Stomach (tissue), 4 donors: ENCODE data around the gene SMG5.

Experiments used
- EP300 ChIP-seq: sonication (generic); formaldehyde crosslinking; IDR thresholded peaks from one replicate; pipeline ENCODE4 v1.6.1; 2017; ENCODE audit warnings: antibody characterized with exemption
- TF ChIP-seq, protein P1 (sequence below), 7 experiments: fragments of 450-650 bp in 4 of 7; fragments of 200-600 bp in 3 of 7; sonication (generic) in 3 of 7; IDR thresholded peaks; one replicate each; pipeline ENCODE4 v1.5.1; 2016 to 2019; ENCODE audit warnings: antibody characterized with exemption in 7 of 7, control low read depth in 2 of 7, mild to moderate bottlenecking in 1 of 7

DNA sequence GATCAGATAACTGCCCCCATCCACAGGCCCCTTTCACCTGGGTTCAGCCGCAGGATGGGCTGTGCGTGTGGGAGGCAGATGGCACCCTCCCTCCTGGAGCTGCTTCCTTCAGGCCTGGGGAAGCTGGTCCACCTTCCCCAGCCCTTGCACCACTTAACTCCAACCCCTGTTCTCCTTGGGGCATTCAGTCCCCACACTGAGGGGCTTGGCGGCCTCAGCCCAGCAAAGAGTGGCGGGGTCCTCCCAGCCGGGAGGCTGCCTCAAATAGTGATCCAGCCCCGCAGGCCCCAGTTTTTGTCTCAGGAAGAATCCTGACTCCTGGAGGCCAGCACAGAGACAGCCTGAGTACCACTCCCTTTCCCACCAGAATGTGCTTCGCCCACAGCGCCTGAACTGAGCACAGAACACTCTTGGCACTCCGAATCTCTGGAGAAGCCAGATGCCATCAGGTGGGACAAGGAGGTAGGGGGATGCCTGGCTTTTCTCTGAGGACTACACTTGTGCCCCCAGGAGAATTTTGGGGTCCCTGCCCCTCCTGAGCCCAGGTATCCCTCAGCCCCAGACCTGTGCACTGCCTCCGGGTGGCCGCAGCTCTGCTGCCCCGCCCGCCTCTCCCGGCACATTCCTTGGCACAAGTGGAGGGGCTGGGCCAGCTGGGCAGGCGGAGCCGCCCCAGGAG, 35.7 kb downstream of the SMG5 start:
- TF ChIP-seq EP300 = no peak
- TF ChIP-seq, protein P1, sequence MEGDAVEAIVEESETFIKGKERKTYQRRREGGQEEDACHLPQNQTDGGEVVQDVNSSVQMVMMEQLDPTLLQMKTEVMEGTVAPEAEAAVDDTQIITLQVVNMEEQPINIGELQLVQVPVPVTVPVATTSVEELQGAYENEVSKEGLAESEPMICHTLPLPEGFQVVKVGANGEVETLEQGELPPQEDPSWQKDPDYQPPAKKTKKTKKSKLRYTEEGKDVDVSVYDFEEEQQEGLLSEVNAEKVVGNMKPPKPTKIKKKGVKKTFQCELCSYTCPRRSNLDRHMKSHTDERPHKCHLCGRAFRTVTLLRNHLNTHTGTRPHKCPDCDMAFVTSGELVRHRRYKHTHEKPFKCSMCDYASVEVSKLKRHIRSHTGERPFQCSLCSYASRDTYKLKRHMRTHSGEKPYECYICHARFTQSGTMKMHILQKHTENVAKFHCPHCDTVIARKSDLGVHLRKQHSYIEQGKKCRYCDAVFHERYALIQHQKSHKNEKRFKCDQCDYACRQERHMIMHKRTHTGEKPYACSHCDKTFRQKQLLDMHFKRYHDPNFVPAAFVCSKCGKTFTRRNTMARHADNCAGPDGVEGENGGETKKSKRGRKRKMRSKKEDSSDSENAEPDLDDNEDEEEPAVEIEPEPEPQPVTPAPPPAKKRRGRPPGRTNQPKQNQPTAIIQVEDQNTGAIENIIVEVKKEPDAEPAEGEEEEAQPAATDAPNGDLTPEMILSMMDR (IDR thresholded peaks at IDR 0.05) = no peak
